Measurements from ENCODE around the gene CNIH2. TPM values are rescaled to one million over a fixed set of nuclear protein-coding genes. Genes with fewer than 3 reads are reported as not detected.

CNIH2 gene
- total RNA-seq, 1 experiment from 2014 or later, result 1.3 TPM

DNA sequence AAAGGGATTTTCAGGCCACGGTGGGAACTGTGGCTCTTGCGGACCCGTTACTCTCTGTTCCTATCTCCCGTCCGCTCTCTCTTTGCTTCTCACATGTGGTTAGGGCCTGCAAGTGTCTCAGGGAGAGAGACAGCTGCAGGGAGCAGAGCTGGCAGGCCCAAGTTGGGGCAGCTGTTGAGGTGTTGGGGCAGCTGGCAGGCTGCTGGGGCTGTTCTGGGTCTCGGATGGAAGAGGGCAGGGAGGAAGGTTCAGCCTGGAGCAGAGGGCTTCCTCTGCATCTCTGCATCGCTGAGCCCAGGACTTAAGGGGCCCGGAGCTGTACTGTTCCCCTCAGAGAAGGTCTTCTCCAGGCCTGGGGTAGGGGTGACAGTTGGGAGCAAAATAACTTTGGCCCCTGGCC is 2.6 kb upstream of the CNIH2 start (continued):
- TF ChIP-seq, protein P1, sequence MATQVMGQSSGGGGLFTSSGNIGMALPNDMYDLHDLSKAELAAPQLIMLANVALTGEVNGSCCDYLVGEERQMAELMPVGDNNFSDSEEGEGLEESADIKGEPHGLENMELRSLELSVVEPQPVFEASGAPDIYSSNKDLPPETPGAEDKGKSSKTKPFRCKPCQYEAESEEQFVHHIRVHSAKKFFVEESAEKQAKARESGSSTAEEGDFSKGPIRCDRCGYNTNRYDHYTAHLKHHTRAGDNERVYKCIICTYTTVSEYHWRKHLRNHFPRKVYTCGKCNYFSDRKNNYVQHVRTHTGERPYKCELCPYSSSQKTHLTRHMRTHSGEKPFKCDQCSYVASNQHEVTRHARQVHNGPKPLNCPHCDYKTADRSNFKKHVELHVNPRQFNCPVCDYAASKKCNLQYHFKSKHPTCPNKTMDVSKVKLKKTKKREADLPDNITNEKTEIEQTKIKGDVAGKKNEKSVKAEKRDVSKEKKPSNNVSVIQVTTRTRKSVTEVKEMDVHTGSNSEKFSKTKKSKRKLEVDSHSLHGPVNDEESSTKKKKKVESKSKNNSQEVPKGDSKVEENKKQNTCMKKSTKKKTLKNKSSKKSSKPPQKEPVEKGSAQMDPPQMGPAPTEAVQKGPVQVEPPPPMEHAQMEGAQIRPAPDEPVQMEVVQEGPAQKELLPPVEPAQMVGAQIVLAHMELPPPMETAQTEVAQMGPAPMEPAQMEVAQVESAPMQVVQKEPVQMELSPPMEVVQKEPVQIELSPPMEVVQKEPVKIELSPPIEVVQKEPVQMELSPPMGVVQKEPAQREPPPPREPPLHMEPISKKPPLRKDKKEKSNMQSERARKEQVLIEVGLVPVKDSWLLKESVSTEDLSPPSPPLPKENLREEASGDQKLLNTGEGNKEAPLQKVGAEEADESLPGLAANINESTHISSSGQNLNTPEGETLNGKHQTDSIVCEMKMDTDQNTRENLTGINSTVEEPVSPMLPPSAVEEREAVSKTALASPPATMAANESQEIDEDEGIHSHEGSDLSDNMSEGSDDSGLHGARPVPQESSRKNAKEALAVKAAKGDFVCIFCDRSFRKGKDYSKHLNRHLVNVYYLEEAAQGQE (IDR thresholded peaks at IDR 0.05; ENCODE audit: low read depth), result no peak

DNA sequence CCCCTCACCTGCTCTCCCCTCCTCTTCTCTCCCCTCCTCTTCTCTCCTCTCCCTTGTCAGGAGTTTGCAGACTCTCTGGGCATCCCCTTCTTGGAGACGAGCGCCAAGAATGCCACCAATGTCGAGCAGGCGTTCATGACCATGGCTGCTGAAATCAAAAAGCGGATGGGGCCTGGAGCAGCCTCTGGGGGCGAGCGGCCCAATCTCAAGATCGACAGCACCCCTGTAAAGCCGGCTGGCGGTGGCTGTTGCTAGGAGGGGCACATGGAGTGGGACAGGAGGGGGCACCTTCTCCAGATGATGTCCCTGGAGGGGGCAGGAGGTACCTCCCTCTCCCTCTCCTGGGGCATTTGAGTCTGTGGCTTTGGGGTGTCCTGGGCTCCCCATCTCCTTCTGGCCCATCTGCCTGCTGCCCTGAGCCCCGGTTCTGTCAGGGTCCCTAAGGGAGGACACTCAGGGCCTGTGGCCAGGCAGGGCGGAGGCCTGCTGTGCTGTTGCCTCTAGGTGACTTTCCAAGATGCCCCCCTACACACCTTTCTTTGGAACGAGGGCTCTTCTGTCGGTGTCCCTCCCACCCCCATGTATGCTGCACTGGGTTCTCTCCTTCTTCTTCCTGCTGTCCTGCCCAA is 1.9 kb upstream of the CNIH2 start:
- Histone ChIP-seq H3K9ac (ENCODE audit: low read length) (no peak overlapping the region), H4K20me1 (ENCODE audit: insufficient read depth) (no peaks in the 10 kb centered on the region), H3K4me3 (replicated peaks in 1 of 2; ENCODE audit: low read depth in 1 of 2, low read length in 2 of 2) (no peak overlapping the region), H3K79me2 (ENCODE audit: insufficient read depth, low read length) (peaks cover 7% of the 10 kb centered on the region; the same call in 1 of the 2 replicates), H3K4me1 (ENCODE audit: control insufficient read depth in 1 of 2, insufficient read depth in 2 of 2, low read length in 2 of 2) (peaks cover 0 to 7% of the 10 kb centered on the region in 2 experiments; a peak in 2 of 4 replicates), H2AFZ (ENCODE audit: low read depth, low read length, poor library complexity, severe bottlenecking) (no peak overlapping the region), H3K27ac (ENCODE audit: low read depth, low read length) (no peak overlapping the region), H3K9me3 (ENCODE audit: control insufficient read depth in 1 of 2, insufficient read depth in 1 of 2, low read depth in 1 of 2, low read length in 2 of 2) (no peaks in the 10 kb centered on the region), H3K27me3 (ENCODE audit: insufficient read depth, low read length) (no peaks in the 10 kb centered on the region), H3K36me3 (ENCODE audit: control insufficient read depth in 1 of 2, insufficient read depth in 2 of 2, low read length in 2 of 2) (peaks cover 16 to 18% of the 10 kb centered on the region in 2 experiments; a peak in 3 of 4 replicates), H3K9me2 (ENCODE audit: insufficient read depth) (no peaks in the 10 kb centered on the region), H3K4me2 (ENCODE audit: low read length) (no peak overlapping the region)
- TF ChIP-seq SP1 (IDR thresholded peaks at IDR 0.05; ENCODE audit: low read depth), result no peak
- TF ChIP-seq ELF1 (IDR thresholded peaks at IDR 0.05; ENCODE audit: borderline replicate concordance, low read depth), result no peak
- TF ChIP-seq, protein P2, sequence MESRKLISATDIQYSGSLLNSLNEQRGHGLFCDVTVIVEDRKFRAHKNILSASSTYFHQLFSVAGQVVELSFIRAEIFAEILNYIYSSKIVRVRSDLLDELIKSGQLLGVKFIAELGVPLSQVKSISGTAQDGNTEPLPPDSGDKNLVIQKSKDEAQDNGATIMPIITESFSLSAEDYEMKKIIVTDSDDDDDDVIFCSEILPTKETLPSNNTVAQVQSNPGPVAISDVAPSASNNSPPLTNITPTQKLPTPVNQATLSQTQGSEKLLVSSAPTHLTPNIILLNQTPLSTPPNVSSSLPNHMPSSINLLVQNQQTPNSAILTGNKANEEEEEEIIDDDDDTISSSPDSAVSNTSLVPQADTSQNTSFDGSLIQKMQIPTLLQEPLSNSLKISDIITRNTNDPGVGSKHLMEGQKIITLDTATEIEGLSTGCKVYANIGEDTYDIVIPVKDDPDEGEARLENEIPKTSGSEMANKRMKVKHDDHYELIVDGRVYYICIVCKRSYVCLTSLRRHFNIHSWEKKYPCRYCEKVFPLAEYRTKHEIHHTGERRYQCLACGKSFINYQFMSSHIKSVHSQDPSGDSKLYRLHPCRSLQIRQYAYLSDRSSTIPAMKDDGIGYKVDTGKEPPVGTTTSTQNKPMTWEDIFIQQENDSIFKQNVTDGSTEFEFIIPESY (IDR thresholded peaks at IDR 0.05; ENCODE audit: extremely low read depth, insufficient replicate concordance, low read length), result no peak
- no peak for TF ChIP-seq RAD21 (IDR thresholded peaks at IDR 0.05; ENCODE audit: low read depth)
- TF ChIP-seq, protein P3, sequence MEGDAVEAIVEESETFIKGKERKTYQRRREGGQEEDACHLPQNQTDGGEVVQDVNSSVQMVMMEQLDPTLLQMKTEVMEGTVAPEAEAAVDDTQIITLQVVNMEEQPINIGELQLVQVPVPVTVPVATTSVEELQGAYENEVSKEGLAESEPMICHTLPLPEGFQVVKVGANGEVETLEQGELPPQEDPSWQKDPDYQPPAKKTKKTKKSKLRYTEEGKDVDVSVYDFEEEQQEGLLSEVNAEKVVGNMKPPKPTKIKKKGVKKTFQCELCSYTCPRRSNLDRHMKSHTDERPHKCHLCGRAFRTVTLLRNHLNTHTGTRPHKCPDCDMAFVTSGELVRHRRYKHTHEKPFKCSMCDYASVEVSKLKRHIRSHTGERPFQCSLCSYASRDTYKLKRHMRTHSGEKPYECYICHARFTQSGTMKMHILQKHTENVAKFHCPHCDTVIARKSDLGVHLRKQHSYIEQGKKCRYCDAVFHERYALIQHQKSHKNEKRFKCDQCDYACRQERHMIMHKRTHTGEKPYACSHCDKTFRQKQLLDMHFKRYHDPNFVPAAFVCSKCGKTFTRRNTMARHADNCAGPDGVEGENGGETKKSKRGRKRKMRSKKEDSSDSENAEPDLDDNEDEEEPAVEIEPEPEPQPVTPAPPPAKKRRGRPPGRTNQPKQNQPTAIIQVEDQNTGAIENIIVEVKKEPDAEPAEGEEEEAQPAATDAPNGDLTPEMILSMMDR (IDR thresholded peaks at IDR 0.05 in 2 of 3, conservative IDR thresholded peaks at IDR 0.05 in 1 of 3; ENCODE audit: borderline replicate concordance in 1 of 3, insufficient read depth in 1 of 3, low read depth in 2 of 3, low read length in 2 of 3), result no peak
- TF ChIP-seq YY1 (IDR thresholded peaks at IDR 0.05; ENCODE audit: extremely low read depth, insufficient replicate concordance, low read depth, low read length), result no peak
- TF ChIP-seq POLR2AphosphoS5 (IDR thresholded peaks at IDR 0.05; ENCODE audit: low read depth, low read length), result no peak
- TF ChIP-seq ZNF274 (IDR thresholded peaks at IDR 0.05; ENCODE audit: low read depth, low read length), result no peak
- TF ChIP-seq CEBPB (IDR thresholded peaks at IDR 0.05; ENCODE audit: low read depth), result no peak
- no peak for TF ChIP-seq TCF7L2 (IDR thresholded peaks at IDR 0.05; ENCODE audit: borderline replicate concordance, extremely low read depth, insufficient read depth, insufficient read length)
- no peak for TF ChIP-seq JUND (IDR thresholded peaks at IDR 0.05)
- TF ChIP-seq SRF (IDR thresholded peaks at IDR 0.05; ENCODE audit: low read depth), result no peak
- no peak for TF ChIP-seq ZFX (IDR thresholded peaks at IDR 0.05)
- no peak for ATAC-seq
- no TSS peak for BruUV-seq (replicated peaks)
- RAD21 ChIA-PET (ENCODE audit: low non-redundant PET in 1 of 2, low total read pairs in 2 of 2, uncharacterized antibody in 2 of 2, unreplicated experiment in 2 of 2), result no interaction called here
- intact Hi-C loops (cut with micrococcal nuclease), result no loop called here
- CTCF ChIA-PET, result no interaction called here
- no peak for DNase-seq (ENCODE audit: low read depth, low spot score)
- POLR2A ChIA-PET, result no interaction called here

All from HCT116 (cell line).